Measurements from ENCODE around the gene GSX1.
A peak's percentile ranks its signal among the peaks of the same experiment; 100 is the strongest.
"Not testable (repeated sequence)": the region's sequence is repeated elsewhere in the genome, so short reads cannot be mapped to it uniquely, and the experiment has no call there.

GSX1 gene

DNA sequence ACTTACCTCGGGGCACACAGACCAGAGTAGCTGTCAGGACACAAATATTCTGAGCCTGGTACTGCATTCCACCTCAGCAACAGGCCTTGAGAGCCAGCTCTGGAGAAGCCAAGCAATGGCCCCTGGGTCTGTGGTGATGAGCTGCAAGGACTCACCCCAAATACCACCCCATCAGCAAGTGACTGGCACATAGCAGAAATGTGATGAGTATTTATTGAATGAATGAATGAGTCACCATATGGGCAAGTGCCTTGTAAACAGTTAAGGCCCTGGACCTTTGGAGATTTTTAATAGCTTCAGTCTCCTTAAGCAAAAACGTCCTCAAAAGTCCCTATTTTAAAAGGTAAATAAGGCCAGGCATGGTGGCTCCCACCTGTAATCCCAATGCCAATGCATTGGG is 18.2 kb downstream of the GSX1 start:
- Mint-ChIP-seq H3K27me3 (ENCODE audit: low read depth) (peaks cover 29% of the 10 kb centered on the region), H3K27ac (no peak overlapping the region), H3K4me1 (ENCODE audit: low read depth) (no peaks in the 10 kb centered on the region), H3K36me3 (ENCODE audit: low read depth) (no peaks in the 10 kb centered on the region), H3K9me3 (no peaks in the 10 kb centered on the region), H3K4me3 (no peak overlapping the region)

GRCh38 chr13:27813826-27814225 is 21.5 kb downstream of the GSX1 start:
- no peak overlapping the region for H3K27ac Mint-ChIP-seq
- H3K36me3 Mint-ChIP-seq (ENCODE audit: low read depth) = no peaks in the 10 kb centered on the region
- H3K4me1 Mint-ChIP-seq (ENCODE audit: low read depth) = no peaks in the 10 kb centered on the region
- no peak overlapping the region for H3K4me3 Mint-ChIP-seq
- no peaks in the 10 kb centered on the region for H3K9me3 Mint-ChIP-seq
- peaks cover 22% of the 10 kb centered on the region for H3K27me3 Mint-ChIP-seq (ENCODE audit: low read depth)

DNA sequence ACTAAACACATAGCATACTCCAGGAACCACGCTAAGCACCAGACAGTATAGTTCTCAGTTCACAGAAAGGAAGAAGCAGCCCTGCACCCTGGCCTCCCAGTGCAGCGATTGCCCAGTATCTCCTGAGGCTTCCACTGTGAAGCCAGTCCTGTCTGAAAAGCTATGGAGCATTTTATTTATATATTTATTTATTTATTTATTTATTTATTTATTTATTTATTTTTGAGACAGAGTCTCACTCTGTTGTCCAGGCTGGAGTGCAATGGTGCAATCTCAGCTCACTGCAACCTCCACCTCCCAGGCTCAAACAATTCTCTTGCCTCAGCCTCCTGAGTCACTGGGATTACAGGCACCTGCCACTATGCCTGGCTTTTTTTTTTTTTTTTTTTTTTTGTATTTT is 25.5 kb downstream of the GSX1 start:
- not testable (repeated sequence) for H3K9me3 Mint-ChIP-seq; H3K4me3 Mint-ChIP-seq; H3K27ac Mint-ChIP-seq; H3K36me3 Mint-ChIP-seq (ENCODE audit: low read depth); H3K4me1 Mint-ChIP-seq (ENCODE audit: low read depth)
- peaks cover 50% of the 10 kb centered on the region for H3K27me3 Mint-ChIP-seq (ENCODE audit: low read depth)

GRCh38 chr13:27820524-27821482 is 28.5 kb downstream of the GSX1 start:
- peaks cover 79% of the 10 kb centered on the region for H3K27me3 Mint-ChIP-seq (ENCODE audit: low read depth)
- H3K4me1 Mint-ChIP-seq (ENCODE audit: low read depth) = no peaks in the 10 kb centered on the region
- no peak overlapping the region for H3K27ac Mint-ChIP-seq

GRCh38 chr13:27821566-27821965 is 29.3 kb downstream of the GSX1 start:
- H3K4me1 Mint-ChIP-seq (ENCODE audit: low read depth) = peaks cover 4% of the 10 kb centered on the region
- H3K9me3 Mint-ChIP-seq = no peaks in the 10 kb centered on the region
- no peak overlapping the region for H3K4me3 Mint-ChIP-seq
- H3K27ac Mint-ChIP-seq = no peak overlapping the region
- H3K36me3 Mint-ChIP-seq (ENCODE audit: low read depth) = no peaks in the 10 kb centered on the region
- peaks cover 83% of the 10 kb centered on the region for H3K27me3 Mint-ChIP-seq (ENCODE audit: low read depth)

More at GRCh38 chr13:27820524-27821482, 28.5 kb downstream of the GSX1 start:
- H3K36me3 Mint-ChIP-seq (ENCODE audit: low read depth) = no peaks in the 10 kb centered on the region
- no peak overlapping the region for H3K4me3 Mint-ChIP-seq
- H3K9me3 Mint-ChIP-seq = no peaks in the 10 kb centered on the region

DNA sequence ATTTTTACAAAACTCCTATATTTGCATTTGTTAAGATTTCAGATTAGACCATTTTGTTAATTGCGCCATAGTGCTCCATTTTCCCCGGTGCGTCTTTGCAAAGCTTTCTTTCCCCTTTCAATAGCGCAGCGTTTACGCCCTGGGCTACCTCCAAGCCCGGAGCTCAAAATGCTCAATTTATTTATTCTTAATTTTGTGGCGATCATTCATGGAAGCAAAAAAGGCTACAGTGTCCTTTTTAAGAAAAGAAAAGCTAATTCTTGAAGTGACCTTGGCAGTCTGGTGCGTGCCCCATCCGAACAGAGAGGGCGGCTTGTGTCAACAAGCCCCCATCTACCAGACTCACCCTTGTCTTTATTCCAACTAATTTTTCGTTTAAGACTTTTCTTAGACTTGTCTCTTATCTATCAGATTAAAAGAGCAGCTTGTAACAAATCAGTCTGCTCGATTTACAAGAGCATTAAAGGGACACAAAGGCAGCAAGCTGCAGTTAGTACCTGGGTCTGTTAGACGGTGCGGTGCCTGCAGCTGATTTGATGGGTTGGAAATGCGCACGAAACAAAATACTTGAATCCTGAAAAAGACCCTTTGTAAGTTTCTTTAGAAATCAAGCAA is 30.1 kb downstream of the GSX1 start:
- no peaks in the 10 kb centered on the region for H3K9me3 Mint-ChIP-seq

GRCh38 chr13:27822873-27823311 is 30.6 kb downstream of the GSX1 start:
- H3K27me3 Mint-ChIP-seq (ENCODE audit: low read depth) = peaks cover 85% of the 10 kb centered on the region
- H3K27ac Mint-ChIP-seq = no peak overlapping the region
- H3K4me3 Mint-ChIP-seq = no peak overlapping the region
- peaks cover 4% of the 10 kb centered on the region for H3K4me1 Mint-ChIP-seq (ENCODE audit: low read depth)
- no peaks in the 10 kb centered on the region for H3K36me3 Mint-ChIP-seq (ENCODE audit: low read depth)
- H3K9me3 Mint-ChIP-seq = no peaks in the 10 kb centered on the region

More for the DNA sequence above, 30.1 kb downstream of the GSX1 start:
- H3K36me3 Mint-ChIP-seq (ENCODE audit: low read depth) = no peaks in the 10 kb centered on the region
- peaks cover 84% of the 10 kb centered on the region for H3K27me3 Mint-ChIP-seq (ENCODE audit: low read depth)
- H3K4me1 Mint-ChIP-seq (ENCODE audit: low read depth) = peaks cover 4% of the 10 kb centered on the region
- no peak overlapping the region for H3K27ac Mint-ChIP-seq
- H3K4me3 Mint-ChIP-seq = no peak overlapping the region

GRCh38 chr13:27824121-27824520 is 31.8 kb downstream of the GSX1 start:
- no peak overlapping the region for H3K27ac Mint-ChIP-seq

GRCh38 chr13:27825072-27825471 is 32.8 kb downstream of the GSX1 start:
- no peaks in the 10 kb centered on the region for H3K36me3 Mint-ChIP-seq (ENCODE audit: low read depth)
- no peak overlapping the region for H3K27ac Mint-ChIP-seq
- H3K9me3 Mint-ChIP-seq = no peaks in the 10 kb centered on the region
- H3K4me3 Mint-ChIP-seq = no peak overlapping the region
- peaks cover 13% of the 10 kb centered on the region for H3K4me1 Mint-ChIP-seq (ENCODE audit: low read depth)
- H3K27me3 Mint-ChIP-seq (ENCODE audit: low read depth) = peaks cover 86% of the 10 kb centered on the region

More at GRCh38 chr13:27824121-27824520, 31.8 kb downstream of the GSX1 start:
- Mint-ChIP-seq H3K27me3 (ENCODE audit: low read depth) (peaks cover 91% of the 10 kb centered on the region), H3K4me3 (no peak overlapping the region), H3K36me3 (ENCODE audit: low read depth) (no peaks in the 10 kb centered on the region), H3K4me1 (ENCODE audit: low read depth) (peaks cover 5% of the 10 kb centered on the region), H3K9me3 (no peaks in the 10 kb centered on the region)

DNA sequence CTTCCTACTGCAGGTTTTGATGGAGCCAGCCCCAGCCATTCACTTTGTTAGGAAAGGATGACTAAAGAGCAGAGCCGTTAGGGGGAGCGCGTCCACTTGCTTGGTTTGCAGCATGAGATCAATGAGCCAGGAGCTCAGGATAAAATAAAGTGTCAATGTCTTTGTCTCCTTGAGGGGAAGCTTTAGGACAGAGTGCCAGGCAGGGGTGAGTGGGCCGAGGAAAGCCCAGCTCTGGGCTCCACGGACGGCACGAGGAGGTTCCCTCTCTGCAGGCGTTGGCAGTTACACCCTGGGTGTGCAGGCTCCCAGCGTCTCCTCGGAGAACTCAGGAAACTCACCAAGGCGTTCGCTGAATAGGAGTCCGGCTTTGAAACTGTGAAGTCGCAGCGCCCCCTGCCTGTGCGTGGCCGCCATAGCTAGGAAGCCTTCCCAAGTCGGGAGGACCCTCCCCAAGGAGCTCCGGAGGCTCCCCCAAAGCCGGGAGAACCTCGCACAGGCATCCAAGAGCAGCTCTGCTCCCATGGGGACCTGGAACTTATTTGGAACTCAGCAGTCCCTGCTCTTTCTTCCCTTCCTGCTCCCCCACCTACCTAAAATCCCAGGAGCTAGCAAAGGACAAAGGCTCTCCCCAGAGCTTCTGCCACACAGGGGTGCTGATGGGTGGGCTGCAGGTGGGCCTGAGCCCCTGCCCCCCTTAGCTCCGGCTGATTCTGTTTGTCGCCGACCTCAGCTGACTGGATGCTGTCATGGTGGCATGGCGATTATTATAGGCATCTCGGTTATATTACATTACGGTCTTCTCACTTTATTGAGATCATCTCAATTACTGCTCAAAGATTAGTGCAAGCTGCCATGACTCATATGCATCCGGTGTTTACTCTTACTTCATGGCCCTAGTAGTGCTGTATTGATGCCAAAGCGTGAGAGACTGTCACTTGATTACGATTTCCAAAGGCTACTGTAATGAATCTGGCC is 34.4 kb downstream of the GSX1 start:
- Mint-ChIP-seq H3K4me1 (ENCODE audit: low read depth) (peaks cover 16% of the 10 kb centered on the region), H3K36me3 (ENCODE audit: low read depth) (no peaks in the 10 kb centered on the region), H3K4me3 (no peak overlapping the region), H3K27ac (no peak overlapping the region), H3K9me3 (no peaks in the 10 kb centered on the region), H3K27me3 (ENCODE audit: low read depth) (peaks cover 85% of the 10 kb centered on the region)

GRCh38 chr13:27827646-27828045 is 35.4 kb downstream of the GSX1 start:
- Mint-ChIP-seq H3K36me3 (ENCODE audit: low read depth) (no peaks in the 10 kb centered on the region), H3K4me1 (ENCODE audit: low read depth) (peaks cover 16% of the 10 kb centered on the region), H3K9me3 (no peaks in the 10 kb centered on the region), H3K4me3 (no peak overlapping the region), H3K27ac (no peak overlapping the region), H3K27me3 (ENCODE audit: low read depth) (peaks cover 82% of the 10 kb centered on the region)

- Mint-ChIP-seq H3K27me3 (ENCODE audit: low read depth) (peaks cover 66% of the 10 kb centered on the region), H3K9me3 (no peaks in the 10 kb centered on the region), H3K4me1 (ENCODE audit: low read depth) (peaks cover 16% of the 10 kb centered on the region), H3K27ac (no peak overlapping the region), H3K4me3 (peak overlapping the region; percentile 11), H3K36me3 (ENCODE audit: low read depth) (no peaks in the 10 kb centered on the region)
These were observed 37.7 kb downstream of the GSX1 start for GRCh38 chr13:27830010-27830409.

DNA sequence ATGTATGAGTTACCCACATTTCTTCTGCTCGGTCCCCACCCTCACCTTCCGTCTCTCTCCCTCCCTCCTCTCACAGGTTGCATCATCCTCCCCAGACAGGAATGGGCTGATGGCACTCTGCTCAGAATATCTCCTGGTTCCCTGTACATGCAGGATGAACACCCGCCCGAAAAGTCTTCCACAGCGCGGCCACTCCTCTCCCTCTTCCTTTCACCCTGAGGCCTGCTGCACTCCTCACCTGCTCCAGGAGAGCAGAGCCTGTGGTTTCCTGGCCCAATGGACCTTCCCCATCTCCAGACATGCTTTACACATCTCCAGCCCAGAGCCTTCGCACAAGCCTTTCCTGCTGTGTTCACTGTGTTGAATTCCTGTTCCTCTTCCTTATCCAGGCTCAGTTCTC is 40.9 kb downstream of the GSX1 start:
- H3K27me3 Mint-ChIP-seq (ENCODE audit: low read depth) = peaks cover 38% of the 10 kb centered on the region
- H3K4me3 Mint-ChIP-seq = no peak overlapping the region
- no peak overlapping the region for H3K27ac Mint-ChIP-seq
- H3K36me3 Mint-ChIP-seq (ENCODE audit: low read depth) = no peaks in the 10 kb centered on the region
- H3K4me1 Mint-ChIP-seq (ENCODE audit: low read depth) = peaks cover 12% of the 10 kb centered on the region
- H3K9me3 Mint-ChIP-seq = no peaks in the 10 kb centered on the region

DNA sequence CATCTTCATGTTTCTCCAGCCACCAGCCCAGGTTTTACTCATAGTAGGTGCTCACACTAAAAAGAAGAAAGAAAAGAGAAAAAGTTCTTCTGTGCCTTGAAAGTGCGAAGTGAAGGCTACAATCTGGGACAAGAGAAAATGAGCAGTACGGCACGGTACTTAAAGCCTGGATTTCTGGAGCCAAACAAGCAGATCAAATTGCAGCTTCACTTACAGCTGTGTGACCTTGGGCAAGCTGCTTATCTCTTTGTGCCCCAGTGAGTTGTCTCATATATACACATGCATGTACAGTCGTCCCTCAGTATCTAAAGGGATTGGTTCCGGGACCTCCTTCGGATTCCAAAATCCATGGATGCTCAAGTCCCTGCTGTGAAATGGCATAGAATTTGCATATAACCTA is 41.8 kb downstream of the GSX1 start:
- Mint-ChIP-seq H3K36me3 (ENCODE audit: low read depth) (no peaks in the 10 kb centered on the region), H3K27ac (no peak overlapping the region), H3K4me3 (no peak overlapping the region), H3K27me3 (ENCODE audit: low read depth) (peaks cover 33% of the 10 kb centered on the region), H3K9me3 (no peaks in the 10 kb centered on the region), H3K4me1 (ENCODE audit: low read depth) (peaks cover 11% of the 10 kb centered on the region)
